ENCODE results near the gene CDKN1C. TPM values are rescaled to one million over a fixed set of nuclear protein-coding genes. Genes with fewer than 3 reads are reported as not detected.

The CDKN1C gene
- total RNA-seq (4.1 TPM), polyA plus RNA-seq (1 to 10 TPM; 1.1 to 1.3 (median 1.2) TPM)

DNA sequence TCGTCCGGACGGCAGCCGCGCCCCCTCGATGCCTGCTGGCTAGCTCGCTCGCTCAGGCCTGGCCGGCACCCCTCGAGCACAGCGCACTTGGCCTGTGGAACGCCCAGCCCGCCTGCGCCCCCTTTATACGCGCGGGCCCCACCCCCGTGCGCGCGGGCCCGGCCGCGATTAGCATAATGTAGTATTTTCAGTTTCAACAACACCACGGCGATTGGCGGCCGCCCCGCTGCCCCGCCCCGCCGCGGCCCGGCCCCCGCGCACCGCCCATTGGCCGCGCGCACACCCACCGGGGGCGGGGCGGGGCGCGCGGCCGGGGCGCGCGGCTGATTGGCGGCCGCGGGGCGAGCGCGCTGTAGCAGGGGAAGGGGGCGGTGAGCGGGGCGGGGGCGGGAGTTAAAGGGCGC lies at the start of gene CDKN1C:
Gene CDKN1C (minus strand): TSS at position 98 of the 404 bp plus-strand sequence. CDS start 319 bp downstream, outside the sequence.
- H3K9me3 ChIP-seq (ENCODE audit: control insufficient read depth in 2 of 2, low read length in 2 of 2) = no peaks in the 10 kb centered on the region
- peaks cover 33% of the 10 kb centered on the region for H3K4me1 ChIP-seq (ENCODE audit: control insufficient read depth, insufficient read depth, low read length, poor library complexity, severe bottlenecking)
- H3K4me1 Mint-ChIP-seq = peaks cover 0 to 31% (median 13%) of the 10 kb centered on the region in 4 donors
- DNase-seq (peak; percentile 79 to 87 (median 81)), ATAC-seq (ENCODE audit: low read depth in 2 of 2) (peak; percentile 88 to 91)
- no peaks in the 10 kb centered on the region for H3K36me3 Mint-ChIP-seq
- peaks cover 2% of the 10 kb centered on the region for H3K27me3 ChIP-seq (ENCODE audit: control insufficient read depth, insufficient read depth, low read length)
- peak within 1 kb of the TSS in 1 of 3 donors; percentile 91 for H3K27ac Mint-ChIP-seq
- H3K4me3 Mint-ChIP-seq = peak within 1 kb of the TSS; percentile 86 to 93 (median 92)
- H3K36me3 ChIP-seq (ENCODE audit: control insufficient read depth, insufficient read depth, low read length) = no peaks in the 10 kb centered on the region
- H3K9me3 Mint-ChIP-seq = no peaks in the 10 kb centered on the region
- H3K4me3 ChIP-seq (ENCODE audit: low read depth, low read length) = peak within 1 kb of the TSS; percentile 51
- peak within 1 kb of the TSS; percentile 47 for H3K27ac ChIP-seq (ENCODE audit: insufficient read depth, low read length, poor library complexity, severe bottlenecking)
- H3K27me3 Mint-ChIP-seq = peaks cover 21% of the 10 kb centered on the region

DNA sequence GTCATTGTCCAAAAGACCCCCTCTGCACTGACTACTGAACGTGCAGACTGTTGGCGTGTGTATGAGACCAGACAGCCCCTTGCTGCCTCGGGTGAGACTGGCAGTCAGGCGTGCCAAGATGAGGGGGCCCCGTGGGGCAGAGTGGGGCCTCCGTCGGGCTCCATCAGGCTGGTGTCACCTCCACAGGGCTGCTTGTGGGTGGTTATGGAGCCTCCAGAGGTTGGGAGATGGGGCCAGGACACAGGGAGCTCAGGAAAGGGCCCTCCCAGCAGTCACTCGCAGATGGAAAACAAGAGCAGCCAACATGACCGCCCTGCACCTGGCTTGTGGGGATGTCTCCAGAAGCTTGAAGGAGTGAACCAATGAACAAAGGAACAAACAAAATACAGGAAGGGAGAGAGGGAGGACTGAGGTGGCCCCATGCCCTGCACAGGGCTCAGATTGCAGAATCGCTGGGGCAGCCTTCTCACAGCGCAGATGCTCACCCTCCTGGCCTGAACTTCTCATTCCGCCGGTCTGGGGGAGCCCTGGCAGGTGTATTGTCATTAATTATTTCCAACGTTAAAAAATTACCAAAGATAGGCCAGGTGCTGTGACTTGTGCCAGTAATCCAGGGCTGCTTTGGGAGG lies 49.1 kb upstream of the CDKN1C start:
- Mint-ChIP-seq H3K36me3 (peaks cover 4% of the 10 kb centered on the region), H3K4me1 (peaks cover 0 to 22% (median 4%) of the 10 kb centered on the region in 4 donors), H3K4me3 (peak overlapping the region in 1 of 4 donors; percentile 47), H3K27me3 (peaks cover 14% of the 10 kb centered on the region), H3K27ac (no peak overlapping the region), H3K9me3 (peaks cover 0 to 28% (median 12%) of the 10 kb centered on the region in 7 donors)
- DNase-seq (no peak), ATAC-seq (ENCODE audit: low read depth in 2 of 2) (no peak)
- Histone ChIP-seq H3K9me3 (ENCODE audit: control insufficient read depth in 2 of 2, low read length in 2 of 2) (peaks cover 11 to 19% of the 10 kb centered on the region in 2 experiments), H3K36me3 (ENCODE audit: control insufficient read depth, insufficient read depth, low read length) (no peaks in the 10 kb centered on the region), H3K4me3 (ENCODE audit: low read depth, low read length) (no peak overlapping the region), H3K27me3 (ENCODE audit: control insufficient read depth, insufficient read depth, low read length) (no peaks in the 10 kb centered on the region), H3K4me1 (ENCODE audit: control insufficient read depth, insufficient read depth, low read length, poor library complexity, severe bottlenecking) (peaks cover 20% of the 10 kb centered on the region), H3K27ac (ENCODE audit: insufficient read depth, low read length, poor library complexity, severe bottlenecking) (no peak overlapping the region)

DNA sequence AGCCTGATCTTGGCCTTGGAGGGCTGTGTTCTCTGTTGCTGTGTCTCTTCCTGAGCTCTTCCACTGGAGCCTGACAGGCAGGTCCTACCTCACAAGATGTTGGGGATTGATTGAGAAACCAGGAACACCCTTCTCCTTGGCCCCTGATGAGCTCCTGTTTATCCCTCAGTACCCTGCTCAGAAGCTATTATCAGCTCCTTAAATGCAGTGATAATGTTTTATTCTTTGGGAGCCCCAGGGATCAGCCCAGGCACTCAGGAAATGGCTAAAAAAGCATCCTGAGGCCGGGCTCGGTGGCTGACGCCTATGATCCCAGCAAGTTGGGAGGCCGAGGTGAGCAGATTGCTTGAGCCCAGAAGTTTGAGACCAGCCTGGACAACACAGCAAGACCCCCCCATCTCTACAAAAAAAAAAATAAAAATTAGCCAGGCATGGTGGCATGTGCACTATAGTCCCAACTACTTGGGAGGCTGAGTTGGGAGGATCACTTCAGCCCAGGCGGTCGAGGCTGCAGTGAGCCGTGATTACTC lies 48.5 kb upstream of the CDKN1C start:
- H3K9me3 ChIP-seq (ENCODE audit: control insufficient read depth in 2 of 2, low read length in 2 of 2) = peaks cover 11 to 17% of the 10 kb centered on the region in 2 experiments
- H3K27ac Mint-ChIP-seq = peak overlapping the region in 2 of 3 donors; percentile 55 to 56
- no peaks in the 10 kb centered on the region for H3K36me3 ChIP-seq (ENCODE audit: control insufficient read depth, insufficient read depth, low read length)
- no peak for DNase-seq
- H3K9me3 Mint-ChIP-seq = peaks cover 0 to 22% (median 11%) of the 10 kb centered on the region in 7 donors
- H3K4me1 Mint-ChIP-seq = peaks cover 0 to 20% (median 3%) of the 10 kb centered on the region in 4 donors
- H3K27me3 ChIP-seq (ENCODE audit: control insufficient read depth, insufficient read depth, low read length) = no peaks in the 10 kb centered on the region
- peaks cover 4% of the 10 kb centered on the region for H3K36me3 Mint-ChIP-seq
- no peak overlapping the region for H3K4me3 Mint-ChIP-seq
- ATAC-seq (ENCODE audit: low read depth in 2 of 2) = no peak
- peaks cover 25% of the 10 kb centered on the region for H3K4me1 ChIP-seq (ENCODE audit: control insufficient read depth, insufficient read depth, low read length, poor library complexity, severe bottlenecking)
- peaks cover 14% of the 10 kb centered on the region for H3K27me3 Mint-ChIP-seq
- peak overlapping the region; percentile 41 for H3K27ac ChIP-seq (ENCODE audit: insufficient read depth, low read length, poor library complexity, severe bottlenecking)
- no peak overlapping the region for H3K4me3 ChIP-seq (ENCODE audit: low read depth, low read length)

DNA sequence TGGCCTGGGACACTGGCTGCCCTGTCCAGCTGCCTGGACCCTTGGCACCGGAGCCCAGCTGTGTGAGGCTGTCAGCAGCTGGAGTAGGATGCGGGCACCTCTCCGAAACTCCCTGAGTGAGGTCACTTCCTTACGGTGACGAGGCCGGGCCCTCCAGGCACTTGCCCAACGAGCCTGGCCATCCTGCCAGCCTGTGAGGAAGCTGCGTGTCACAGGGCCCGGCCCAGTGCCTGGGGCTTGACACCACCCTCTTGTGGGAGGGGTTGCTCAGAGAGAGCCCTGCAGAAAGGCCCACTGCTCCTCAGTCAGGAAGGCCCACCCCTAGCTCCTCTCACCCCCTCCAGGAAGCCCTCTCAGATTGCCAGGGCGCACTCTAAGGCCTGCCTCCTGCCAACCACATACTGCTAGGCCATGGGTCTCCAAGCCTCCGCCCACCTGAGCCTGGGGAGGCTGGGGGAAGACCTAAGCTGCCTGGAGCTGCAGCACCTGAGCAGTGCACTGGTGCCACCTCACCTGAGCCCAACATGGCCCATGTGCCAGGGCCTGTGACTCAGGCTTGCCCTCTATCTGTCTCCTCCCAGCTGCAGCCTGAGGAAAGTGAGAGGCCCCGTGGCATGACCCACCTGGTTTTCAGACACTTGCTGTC lies 47.9 kb upstream of the CDKN1C start:
- Histone ChIP-seq H3K27me3 (ENCODE audit: control insufficient read depth, insufficient read depth, low read length) (no peaks in the 10 kb centered on the region), H3K9me3 (ENCODE audit: control insufficient read depth in 2 of 2, low read length in 2 of 2) (peaks cover 7 to 11% of the 10 kb centered on the region in 2 experiments), H3K27ac (ENCODE audit: insufficient read depth, low read length, poor library complexity, severe bottlenecking) (peak overlapping the region; percentile 41), H3K36me3 (ENCODE audit: control insufficient read depth, insufficient read depth, low read length) (no peaks in the 10 kb centered on the region), H3K4me1 (ENCODE audit: control insufficient read depth, insufficient read depth, low read length, poor library complexity, severe bottlenecking) (peaks cover 31% of the 10 kb centered on the region), H3K4me3 (ENCODE audit: low read depth, low read length) (no peak overlapping the region)
- Mint-ChIP-seq H3K27ac (peak overlapping the region; percentile 55 to 79 (median 56)), H3K9me3 (peaks cover 0 to 17% (median 8%) of the 10 kb centered on the region in 7 donors), H3K4me3 (peak overlapping the region in 1 of 4 donors; percentile 51), H3K27me3 (peaks cover 17% of the 10 kb centered on the region), H3K36me3 (peaks cover 1% of the 10 kb centered on the region), H3K4me1 (peaks cover 0 to 22% (median 3%) of the 10 kb centered on the region in 4 donors)
- ATAC-seq (ENCODE audit: low read depth in 2 of 2) (peak; percentile 60 to 63), DNase-seq (peak; percentile 19 to 89 (median 49))

DNA sequence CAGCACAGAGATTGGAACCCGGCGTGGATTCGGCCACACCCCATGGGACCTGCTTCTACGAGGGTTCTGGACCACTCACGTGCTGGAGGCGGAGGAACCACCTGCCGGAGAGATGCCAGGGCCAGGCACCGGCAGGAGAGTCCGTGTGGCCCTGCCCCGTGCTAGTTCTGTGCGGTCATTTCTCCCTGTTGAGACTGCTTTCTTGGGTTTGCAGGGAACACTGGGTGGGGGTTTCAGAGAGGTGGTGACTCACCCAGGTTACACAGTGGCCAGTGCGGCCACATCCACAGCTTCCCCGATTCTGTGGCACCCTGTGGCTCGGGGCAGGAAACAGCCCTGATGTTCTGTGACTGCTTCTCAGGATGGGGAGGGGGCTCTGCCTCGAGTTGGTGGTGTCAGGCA lies 47.3 kb upstream of the CDKN1C start:
- peaks cover 4 to 6% of the 10 kb centered on the region in 2 experiments for H3K9me3 ChIP-seq (ENCODE audit: control insufficient read depth in 2 of 2, low read length in 2 of 2)
- Mint-ChIP-seq H3K27me3 (peaks cover 23% of the 10 kb centered on the region), H3K4me1 (peaks cover 0 to 28% (median 5%) of the 10 kb centered on the region in 4 donors), H3K27ac (peak overlapping the region in 2 of 3 donors; percentile 38 to 55), H3K4me3 (no peak overlapping the region), H3K9me3 (peaks cover 0 to 10% (median 6%) of the 10 kb centered on the region in 7 donors), H3K36me3 (no peaks in the 10 kb centered on the region)
- no peaks in the 10 kb centered on the region for H3K36me3 ChIP-seq (ENCODE audit: control insufficient read depth, insufficient read depth, low read length)
- peak overlapping the region; percentile 41 for H3K27ac ChIP-seq (ENCODE audit: insufficient read depth, low read length, poor library complexity, severe bottlenecking)
- no peaks in the 10 kb centered on the region for H3K27me3 ChIP-seq (ENCODE audit: control insufficient read depth, insufficient read depth, low read length)
- H3K4me3 ChIP-seq (ENCODE audit: low read depth, low read length) = no peak overlapping the region
- ATAC-seq (ENCODE audit: low read depth in 2 of 2) (no peak), DNase-seq (no peak)
- H3K4me1 ChIP-seq (ENCODE audit: control insufficient read depth, insufficient read depth, low read length, poor library complexity, severe bottlenecking) = peaks cover 38% of the 10 kb centered on the region

DNA sequence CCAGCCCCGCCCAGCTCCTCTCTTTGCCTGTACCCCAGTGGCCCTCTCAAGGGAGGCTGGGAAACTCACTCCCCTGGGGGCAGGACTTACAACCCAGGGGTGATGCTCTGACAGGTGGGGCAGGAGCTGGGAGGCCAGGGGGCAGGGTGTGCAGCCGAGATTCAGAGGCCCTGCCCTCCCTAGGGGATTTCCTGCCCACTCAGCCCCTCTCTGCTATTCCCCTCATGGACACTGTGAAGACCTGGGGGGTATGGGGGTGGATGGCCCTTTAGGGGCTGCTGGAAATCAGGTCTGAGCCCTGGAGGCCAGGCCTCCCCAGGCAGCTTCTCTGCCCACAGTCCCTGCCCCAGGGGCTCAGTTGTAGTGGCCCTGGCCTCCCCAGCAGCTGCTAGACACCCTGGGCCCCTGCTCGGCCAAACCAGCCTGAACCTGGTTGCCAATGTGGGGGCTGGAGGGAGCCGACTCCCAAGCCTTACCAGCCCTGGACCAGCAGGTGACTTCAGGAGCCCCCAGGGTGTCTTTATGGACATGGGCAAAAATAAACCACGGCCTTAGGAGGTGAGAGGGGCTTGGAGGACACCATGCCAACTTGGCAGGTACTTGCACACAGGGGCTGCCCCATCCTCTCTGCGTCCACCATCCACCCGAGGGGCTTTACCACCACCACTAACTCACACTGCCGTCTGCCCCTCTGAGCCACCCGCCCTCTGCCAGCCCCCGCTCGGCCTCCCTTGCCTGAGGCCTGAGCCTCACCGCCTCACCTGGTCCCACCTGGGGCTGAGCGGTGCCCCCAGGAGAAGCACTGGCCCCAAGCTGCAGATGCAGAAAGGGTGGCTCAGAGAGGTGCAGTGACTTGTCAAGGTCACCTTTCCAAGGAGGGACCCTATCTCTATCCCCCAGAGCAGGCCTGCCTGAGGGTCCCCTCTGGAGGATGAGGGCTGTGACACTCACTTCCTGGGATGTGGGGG lies 46.5 kb upstream of the CDKN1C start:
- Mint-ChIP-seq H3K9me3 (peaks cover 0 to 5% (median 1%) of the 10 kb centered on the region in 7 donors), H3K36me3 (no peaks in the 10 kb centered on the region), H3K4me3 (peak overlapping the region in 1 of 4 donors; percentile 61), H3K4me1 (peaks cover 0 to 31% (median 5%) of the 10 kb centered on the region in 4 donors), H3K27ac (peak overlapping the region in 2 of 3 donors; percentile 38 to 52), H3K27me3 (peaks cover 23% of the 10 kb centered on the region)
- Histone ChIP-seq H3K4me1 (ENCODE audit: control insufficient read depth, insufficient read depth, low read length, poor library complexity, severe bottlenecking) (peaks cover 40% of the 10 kb centered on the region), H3K27me3 (ENCODE audit: control insufficient read depth, insufficient read depth, low read length) (no peaks in the 10 kb centered on the region), H3K27ac (ENCODE audit: insufficient read depth, low read length, poor library complexity, severe bottlenecking) (no peak overlapping the region), H3K4me3 (ENCODE audit: low read depth, low read length) (no peak overlapping the region), H3K9me3 (ENCODE audit: control insufficient read depth in 2 of 2, low read length in 2 of 2) (no peaks in the 10 kb centered on the region), H3K36me3 (ENCODE audit: control insufficient read depth, insufficient read depth, low read length) (no peaks in the 10 kb centered on the region)
- no peak for ATAC-seq (ENCODE audit: low read depth in 2 of 2)
- no peak for DNase-seq

DNA sequence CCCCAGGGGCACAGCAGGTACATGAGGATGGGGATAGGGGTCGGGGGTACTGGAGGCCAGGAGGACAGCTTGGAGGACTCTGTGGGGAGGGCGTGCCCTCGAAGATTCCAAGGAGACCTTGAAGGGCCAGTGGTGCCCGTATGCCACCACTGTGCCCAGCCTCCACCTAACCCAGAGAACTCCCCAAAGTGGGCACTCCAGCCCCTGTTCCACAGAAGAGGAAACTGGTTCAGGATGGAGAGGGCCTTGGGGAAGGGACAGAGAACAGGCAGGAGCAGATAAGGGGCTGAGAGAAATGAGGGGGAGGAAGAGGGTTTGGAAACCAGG lies 45.8 kb upstream of the CDKN1C start:
- H3K27me3 ChIP-seq (ENCODE audit: control insufficient read depth, insufficient read depth, low read length) = no peaks in the 10 kb centered on the region
- Mint-ChIP-seq H3K4me3 (peak overlapping the region in 1 of 4 donors; percentile 61), H3K4me1 (peaks cover 0 to 31% (median 5%) of the 10 kb centered on the region in 4 donors), H3K27ac (peak overlapping the region in 1 of 3 donors; percentile 52), H3K27me3 (peaks cover 20% of the 10 kb centered on the region), H3K36me3 (no peaks in the 10 kb centered on the region), H3K9me3 (peaks cover 0 to 2% (median 0%) of the 10 kb centered on the region in 7 donors)
- DNase-seq (no peak), ATAC-seq (ENCODE audit: low read depth in 2 of 2) (no peak)
- H3K36me3 ChIP-seq (ENCODE audit: control insufficient read depth, insufficient read depth, low read length) = no peaks in the 10 kb centered on the region
- H3K27ac ChIP-seq (ENCODE audit: insufficient read depth, low read length, poor library complexity, severe bottlenecking) = no peak overlapping the region
- peaks cover 40% of the 10 kb centered on the region for H3K4me1 ChIP-seq (ENCODE audit: control insufficient read depth, insufficient read depth, low read length, poor library complexity, severe bottlenecking)
- no peaks in the 10 kb centered on the region for H3K9me3 ChIP-seq (ENCODE audit: control insufficient read depth in 2 of 2, low read length in 2 of 2)
- no peak overlapping the region for H3K4me3 ChIP-seq (ENCODE audit: low read depth, low read length)

All from CD4-positive, CD25-positive, alpha-beta regulatory T cell (primary cell).